ENCODE measurements around the gene DGAT2. TPM values are rescaled to one million over a fixed set of nuclear protein-coding genes. Genes with fewer than 3 reads are reported as not detected.

DGAT2 gene
- total RNA-seq, 4 donors from 2014 or later = 69.8 to 338 (median 184) TPM

- no peaks in the 10 kb centered on the region for H3K36me3 ChIP-seq
- no peak for TF ChIP-seq EP300 (IDR thresholded peaks at IDR 0.05)
- no peaks in the 10 kb centered on the region for H3K4me1 ChIP-seq
- no peak overlapping the region for H3K4me3 ChIP-seq
- no peak for DNase-seq (ENCODE audit: low spot score in 2 of 2)
- H3K9me3 ChIP-seq = no peaks in the 10 kb centered on the region
- 93% methylated on average over 13 of the region's 13 CpGs for WGBS
- H3K27ac ChIP-seq = no peak overlapping the region
- no peaks in the 10 kb centered on the region for H3K27me3 ChIP-seq
These were observed 9.0 kb downstream of the DGAT2 start for GRCh38 chr11:75777461-75778110.

- WGBS = 93% methylated on average over 5 of the region's 5 CpGs
- no peak overlapping the region for H3K4me3 ChIP-seq
These were observed 10.4 kb downstream of the DGAT2 start for GRCh38 chr11:75778962-75779361.

GRCh38 chr11:75779960-75780359 lies 11.4 kb downstream of the DGAT2 start:
- Histone ChIP-seq H3K4me1 (no peaks in the 10 kb centered on the region), H3K27ac (no peak overlapping the region), H3K9me3 (no peaks in the 10 kb centered on the region), H3K27me3 (no peaks in the 10 kb centered on the region), H3K4me3 (no peak overlapping the region), H3K36me3 (no peaks in the 10 kb centered on the region)
- 75% methylated on average over 1 of the region's 2 CpGs for WGBS
- TF ChIP-seq POLR2A (IDR thresholded peaks at IDR 0.05) (no peak), CTCF (IDR thresholded peaks at IDR 0.05) (no peak), POLR2AphosphoS5 (IDR thresholded peaks at IDR 0.05) (no peak), EP300 (IDR thresholded peaks at IDR 0.05) (no peak)
- DNase-seq (ENCODE audit: low spot score in 2 of 2) = no peak

More at GRCh38 chr11:75778962-75779361, 10.4 kb downstream of the DGAT2 start:
- H3K27ac ChIP-seq = no peak overlapping the region
- H3K36me3 ChIP-seq = no peaks in the 10 kb centered on the region
- DNase-seq (ENCODE audit: low spot score in 2 of 2) = no peak
- TF ChIP-seq POLR2A (IDR thresholded peaks at IDR 0.05) (no peak), EP300 (IDR thresholded peaks at IDR 0.05) (no peak), CTCF (IDR thresholded peaks at IDR 0.05) (no peak), POLR2AphosphoS5 (IDR thresholded peaks at IDR 0.05) (no peak)
- H3K4me1 ChIP-seq = no peaks in the 10 kb centered on the region
- no peaks in the 10 kb centered on the region for H3K27me3 ChIP-seq
- H3K9me3 ChIP-seq = no peaks in the 10 kb centered on the region

- no peak for TF ChIP-seq CTCF (IDR thresholded peaks at IDR 0.05)
- no peak for TF ChIP-seq EP300 (IDR thresholded peaks at IDR 0.05)
- no peak for TF ChIP-seq POLR2AphosphoS5 (IDR thresholded peaks at IDR 0.05)
- no peak for TF ChIP-seq POLR2A (IDR thresholded peaks at IDR 0.05)
- Histone ChIP-seq H3K4me1 (no peaks in the 10 kb centered on the region), H3K27ac (no peak overlapping the region), H3K27me3 (no peaks in the 10 kb centered on the region), H3K9me3 (no peaks in the 10 kb centered on the region), H3K36me3 (no peaks in the 10 kb centered on the region), H3K4me3 (no peak overlapping the region)
- 80% methylated on average over 2 of the region's 3 CpGs for WGBS
- DNase-seq (ENCODE audit: low spot score in 2 of 2) = no peak
These were observed 12.3 kb downstream of the DGAT2 start for GRCh38 chr11:75780888-75781287.

- Histone ChIP-seq H3K27ac (no peak overlapping the region), H3K9me3 (no peaks in the 10 kb centered on the region), H3K4me1 (no peaks in the 10 kb centered on the region), H3K36me3 (no peaks in the 10 kb centered on the region), H3K4me3 (no peak overlapping the region), H3K27me3 (no peaks in the 10 kb centered on the region)
- DNase-seq (ENCODE audit: low spot score in 2 of 2) = no peak
- no peak for TF ChIP-seq CTCF (IDR thresholded peaks at IDR 0.05)
- no peak for TF ChIP-seq POLR2A (IDR thresholded peaks at IDR 0.05)
- TF ChIP-seq EP300 (IDR thresholded peaks at IDR 0.05) = no peak
- no CpG with 5 or more reads among the region's 7 CpGs for WGBS
These were observed 12.7 kb downstream of the DGAT2 start for GRCh38 chr11:75781296-75781695.

GRCh38 chr11:75781831-75782230 lies 13.3 kb downstream of the DGAT2 start:
- Histone ChIP-seq H3K36me3 (no peaks in the 10 kb centered on the region), H3K9me3 (no peaks in the 10 kb centered on the region), H3K4me1 (no peaks in the 10 kb centered on the region), H3K27ac (no peak overlapping the region), H3K4me3 (no peak overlapping the region), H3K27me3 (no peaks in the 10 kb centered on the region)
- TF ChIP-seq POLR2AphosphoS5 (IDR thresholded peaks at IDR 0.05) = no peak
- no peak for TF ChIP-seq EP300 (IDR thresholded peaks at IDR 0.05)
- no peak for TF ChIP-seq CTCF (IDR thresholded peaks at IDR 0.05)
- no peak for TF ChIP-seq POLR2A (IDR thresholded peaks at IDR 0.05)
- no peak for DNase-seq (ENCODE audit: low spot score in 2 of 2)
- 89% methylated on average over 9 of the region's 9 CpGs for WGBS

Measured in suprapubic skin (tissue), 4 donors.